HG03135 (cell line): ENCODE measurements around the gene IL17RD.
"Not testable (repeated sequence)": the region's sequence is repeated elsewhere in the genome, so short reads cannot be mapped to it uniquely, and the experiment has no call there.

ENCODE experiments used
- ATAC-seq: cut with Tn5 transposase; IDR thresholded peaks from one replicate; pipeline ENCODE4 v1.9.1; 2021; ENCODE audit warnings: mild to moderate bottlenecking, moderate library complexity; ENCODE audit not compliant: unreplicated experiment

The IL17RD gene

DNA sequence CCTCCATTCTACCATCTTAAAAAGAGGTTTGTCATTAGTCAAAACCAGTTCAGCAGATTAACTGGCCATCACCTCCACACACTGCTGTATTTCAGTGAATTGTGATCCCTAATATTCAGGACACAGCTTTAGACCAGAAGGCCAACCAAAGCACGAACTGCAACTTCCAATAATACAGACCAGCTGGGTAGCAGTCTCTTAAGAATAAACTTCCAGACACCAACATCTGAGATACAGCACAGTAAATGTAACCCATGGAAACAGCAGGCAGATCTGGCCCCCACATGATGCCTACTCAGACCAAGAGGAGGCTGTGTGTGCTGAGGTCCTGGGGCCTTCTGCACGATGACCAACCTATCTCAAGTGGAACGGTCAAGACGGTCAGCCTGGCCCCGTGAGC is 69.8 kb downstream of the IL17RD start:
- ATAC-seq: no peak

GRCh38 chr3:57094575-57094974 is 70.6 kb downstream of the IL17RD start:
- no peak for ATAC-seq

GRCh38 chr3:57093971-57094535 is 71.1 kb downstream of the IL17RD start:
- no peak for ATAC-seq

- ATAC-seq: no peak
Measured at GRCh38 chr3:57093489-57093888, 71.7 kb downstream of the IL17RD start.

- ATAC-seq: no peak
Measured at GRCh38 chr3:57091521-57092273, 73.5 kb downstream of the IL17RD start.

GRCh38 chr3:57089043-57089442 is 76.1 kb downstream of the IL17RD start:
- no peak for ATAC-seq

DNA sequence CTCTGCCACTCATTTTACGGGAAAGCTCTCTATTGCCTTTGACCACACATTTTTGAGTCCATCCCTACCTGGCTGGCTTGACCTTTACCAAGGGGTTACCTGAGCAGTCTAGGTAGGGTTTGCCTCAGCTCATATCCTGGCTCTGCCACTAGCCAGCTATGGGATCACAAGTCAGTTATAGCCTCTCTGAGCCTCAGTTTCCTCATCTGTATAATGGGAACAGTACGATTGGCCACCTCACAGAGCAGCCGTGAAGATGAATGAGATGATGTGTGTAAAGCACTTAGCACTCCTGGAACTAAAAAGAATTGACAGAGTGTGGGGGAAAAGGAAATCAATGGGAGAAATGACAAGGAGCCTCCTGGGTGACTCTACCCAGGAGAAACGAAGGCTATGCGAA is 76.7 kb downstream of the IL17RD start:
- ATAC-seq: no peak

- ATAC-seq: no peak
Measured at GRCh38 chr3:57087361-57088092, 77.6 kb downstream of the IL17RD start.

DNA sequence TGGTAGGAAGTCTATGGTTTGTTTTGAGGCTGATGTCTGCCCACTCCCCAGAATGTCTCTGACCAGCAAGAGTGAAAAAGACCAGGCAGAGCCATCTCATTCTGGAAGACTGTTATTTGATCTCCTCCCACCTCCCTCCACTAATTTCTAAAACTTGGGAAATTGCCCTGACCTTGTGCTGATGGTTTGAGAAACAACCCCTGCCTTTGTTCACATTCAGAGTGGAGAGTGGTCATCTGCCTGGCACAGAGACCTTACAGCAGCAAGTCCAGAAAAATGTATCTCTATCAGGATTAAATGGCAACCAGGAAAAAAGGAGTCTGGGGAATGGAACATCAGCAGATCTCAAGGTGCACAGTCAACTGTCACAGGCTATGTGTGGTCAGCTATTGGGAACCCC is 79.0 kb downstream of the IL17RD start:
- ATAC-seq: no peak

- no peak for ATAC-seq
Measured at GRCh38 chr3:57085211-57085610, 79.9 kb downstream of the IL17RD start.

DNA sequence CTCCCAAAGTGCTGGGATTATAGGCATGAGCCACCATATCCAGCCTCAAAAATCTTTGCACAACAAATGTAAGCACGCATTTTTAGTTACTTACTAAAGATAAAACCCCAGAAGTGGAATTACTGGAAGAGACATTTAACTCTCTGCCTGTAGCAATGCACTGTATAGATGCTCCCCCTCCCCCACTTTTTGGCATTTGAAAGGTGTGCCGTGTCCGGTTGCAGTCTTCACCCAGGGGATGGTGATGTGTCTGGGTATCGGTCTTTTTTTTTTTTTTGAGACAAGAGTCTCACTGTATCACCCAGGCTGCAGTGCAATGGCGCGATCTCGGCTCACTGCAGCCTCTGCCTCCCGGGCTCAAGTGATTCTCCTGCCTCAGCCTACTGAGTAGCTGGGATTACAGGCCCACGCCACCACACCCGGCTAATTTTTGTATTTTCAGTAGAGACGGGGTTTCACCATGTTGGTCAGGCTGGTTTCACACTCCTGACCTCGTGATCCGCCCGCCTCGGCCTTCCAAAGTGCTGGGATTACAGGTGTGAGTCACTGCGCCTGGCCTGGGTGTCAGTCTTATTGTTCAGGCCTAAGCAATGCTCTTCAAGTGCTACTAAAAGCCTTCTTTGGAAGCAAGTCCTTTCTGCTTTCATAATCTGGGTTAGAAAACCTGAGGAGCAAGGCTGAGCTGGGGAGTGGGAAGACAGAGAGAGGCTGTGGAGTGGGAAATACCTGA is 81.7 kb downstream of the IL17RD start:
- not testable (repeated sequence) for ATAC-seq

GRCh38 chr3:57082481-57082880 is 82.7 kb downstream of the IL17RD start:
- no peak for ATAC-seq

DNA sequence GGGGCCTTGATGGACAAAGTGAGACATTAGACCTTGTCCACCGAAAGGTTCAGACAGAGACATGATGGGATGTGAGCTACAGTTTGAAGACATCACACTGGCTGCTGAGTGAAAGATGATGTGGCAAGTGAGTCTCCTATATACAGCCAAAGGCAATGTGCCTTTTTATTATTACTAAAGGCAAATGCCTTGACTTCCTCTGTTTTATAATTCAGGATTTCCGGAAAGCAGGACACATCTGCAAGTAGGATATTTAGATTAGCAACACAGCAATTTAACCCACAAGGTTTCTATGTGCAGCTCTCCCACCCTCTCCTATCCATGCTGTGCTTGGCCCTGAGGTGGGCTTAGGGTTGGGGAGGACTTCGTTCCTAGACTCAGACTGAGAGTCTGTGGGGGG is 84.0 kb downstream of the IL17RD start:
- ATAC-seq: no peak

DNA sequence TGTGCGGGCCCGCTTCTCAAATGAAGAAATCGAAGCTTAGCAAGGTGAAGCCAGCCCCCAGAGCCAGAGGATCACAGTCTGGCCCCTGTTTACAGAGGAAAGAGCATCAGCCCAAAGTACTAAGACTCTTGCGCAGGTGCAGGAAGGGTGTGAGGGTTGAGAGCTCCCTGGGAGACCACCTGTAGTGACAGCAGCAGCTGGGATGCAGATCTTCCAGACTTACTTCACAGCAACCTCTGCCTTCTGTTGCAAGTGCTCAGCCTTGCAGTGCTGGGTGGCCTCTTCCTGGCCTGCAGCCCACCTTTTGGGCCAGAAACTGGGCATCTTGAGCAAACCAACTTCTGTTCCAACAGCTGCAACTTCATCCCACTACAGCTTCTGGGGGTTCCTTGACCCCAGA is 85.0 kb downstream of the IL17RD start:
- ATAC-seq: no peak

DNA sequence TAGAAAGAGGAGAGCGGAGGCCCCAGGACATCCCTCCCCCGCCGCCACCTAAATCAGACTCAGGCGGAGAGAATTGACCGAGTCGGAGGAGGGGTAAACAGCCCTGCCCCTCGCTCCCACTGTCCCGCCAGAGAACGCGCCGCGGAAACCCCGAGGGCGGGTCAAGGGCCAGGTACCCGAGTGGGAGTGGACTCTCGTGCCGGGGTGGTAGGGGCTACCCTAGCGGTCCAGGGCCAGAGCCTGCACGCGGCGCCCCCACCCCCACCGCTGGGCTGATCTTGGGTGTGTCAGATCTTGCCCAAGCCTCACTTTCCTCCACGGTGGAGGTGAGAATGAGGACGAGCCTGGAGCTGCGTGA is 85.7 kb downstream of the IL17RD start:
- no peak for ATAC-seq

- peak; percentile 13 for ATAC-seq
Measured at GRCh38 chr3:57078635-57079473, 86.3 kb downstream of the IL17RD start.

DNA sequence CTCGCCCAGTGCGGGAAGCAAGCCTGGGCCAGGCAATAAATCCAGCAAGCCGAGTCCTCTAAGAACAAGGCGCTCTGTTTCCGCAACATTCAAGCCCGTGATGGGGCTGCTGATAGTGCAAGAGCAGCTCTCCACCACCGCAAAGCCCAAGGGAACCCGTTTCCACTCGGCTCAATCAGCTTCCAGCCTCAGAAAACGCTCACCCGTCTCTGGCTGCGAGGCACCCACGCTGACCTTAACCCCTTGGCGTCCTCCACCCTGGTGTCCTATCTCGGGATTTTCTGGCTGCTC is 86.9 kb downstream of the IL17RD start:
- peak; percentile 54 for ATAC-seq

DNA sequence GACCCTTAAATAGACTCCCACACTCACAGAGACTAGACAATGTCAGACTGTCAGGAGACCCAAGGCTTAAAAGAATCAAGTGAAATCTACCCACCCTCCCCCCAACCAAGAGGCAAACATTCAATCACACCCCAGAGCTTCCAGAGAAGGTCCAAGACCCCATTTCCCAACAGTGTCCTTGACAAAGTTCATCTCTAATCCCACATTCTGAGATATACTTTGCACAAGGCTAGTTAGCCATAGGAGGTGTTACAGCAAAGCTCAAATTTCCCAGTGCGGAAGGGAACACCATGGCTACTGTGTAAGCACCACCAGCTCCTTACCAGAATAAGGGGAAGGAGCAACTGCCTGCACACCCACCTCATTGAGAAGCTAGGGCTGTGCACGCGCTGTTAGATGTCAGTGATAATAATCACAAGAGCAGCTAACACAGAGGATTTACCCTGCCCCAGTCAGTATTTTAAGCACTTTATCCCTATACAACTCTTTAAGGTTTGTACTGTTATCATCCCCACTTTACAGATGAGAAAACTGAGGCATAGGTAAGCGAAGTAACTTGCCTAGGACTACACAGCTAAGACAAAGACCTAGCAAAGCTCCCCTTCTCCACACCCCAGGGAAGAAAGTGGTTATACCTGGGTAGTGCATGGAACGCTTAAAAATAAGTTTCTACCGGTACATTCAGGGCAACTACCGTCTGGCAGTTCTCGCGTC is 87.4 kb downstream of the IL17RD start:
- peak; percentile 15 for ATAC-seq

DNA sequence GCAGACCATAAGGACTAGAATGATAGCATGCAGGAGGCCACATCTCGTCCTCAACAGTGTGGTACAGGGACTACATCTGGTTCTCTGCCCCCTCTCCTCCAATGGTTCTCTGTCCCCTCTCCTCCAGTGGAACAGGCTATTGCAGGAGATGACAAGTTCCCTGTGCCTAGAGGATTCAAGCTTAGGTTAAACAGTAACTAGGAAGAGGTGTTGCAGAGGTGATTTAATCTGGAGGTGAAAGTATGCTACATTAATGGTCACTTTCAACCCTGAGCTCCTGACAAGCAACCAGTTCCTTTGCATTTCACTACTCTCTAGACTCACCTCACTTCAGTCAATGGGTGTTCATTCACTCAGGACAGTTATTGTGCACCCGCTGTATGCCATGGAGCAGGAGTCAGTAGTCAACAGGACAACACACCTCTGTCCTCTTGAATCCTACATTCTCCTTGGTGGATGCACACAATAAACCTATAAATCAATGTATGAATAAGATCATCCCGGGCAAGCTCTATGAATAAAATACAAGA is 88.7 kb downstream of the IL17RD start:
- no peak for ATAC-seq

DNA sequence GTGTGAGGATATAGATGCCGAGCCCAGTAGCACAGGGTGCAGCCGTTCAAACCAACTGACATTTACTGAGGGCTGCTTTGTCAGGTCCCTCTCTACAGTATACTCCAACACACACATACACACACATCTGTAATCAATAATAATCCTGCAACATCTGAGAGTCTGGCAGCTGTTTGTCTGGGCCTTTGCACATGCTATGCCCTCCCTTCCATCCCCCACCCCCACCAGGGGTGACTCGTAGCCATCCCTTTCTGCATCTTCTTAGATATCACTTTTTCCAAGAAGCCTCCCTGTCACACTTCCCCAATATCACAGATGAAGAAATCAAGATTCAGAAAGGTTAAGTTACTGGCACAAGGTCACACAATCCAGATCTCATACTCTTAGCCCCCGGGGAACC is 91.0 kb downstream of the IL17RD start:
- no peak for ATAC-seq
